AG04449 (cell line): Measurements from ENCODE around the gene IRF9.

Source experiments
- CTCF ChIA-PET: fragments of 350-600 bp; formaldehyde crosslinking; extraction: SDS; loops from one replicate; lab custom pipeline; 2021; ENCODE audit warnings: antibody characterized with exemption; lab: Yijun Ruan, JAX
- POLR2A ChIA-PET: fragments of 400-600, 350-600 bp; formaldehyde crosslinking; extraction: SDS; loops from one replicate; lab custom pipeline; 2020; ENCODE audit warnings: antibody characterized with exemption, inconsistent platforms; lab: Yijun Ruan, JAX
- DNase-seq: peaks from one replicate; pipeline ENCODE4 v3.0.0-alpha.2; 2010; ENCODE audit warnings: low read depth, low spot score
- H3K4me3 ChIP-seq: 2 replicates; pipeline ENCODE4 v1.5.1; 2011; ENCODE audit warnings: low read depth, mild to moderate bottlenecking, control low read depth, low read length
- CTCF ChIP-seq: IDR thresholded peaks from one replicate; pipeline ENCODE4 v1.5.1; 2011; ENCODE audit warnings: mild to moderate bottlenecking, moderate library complexity, low read length, control low read depth, inconsistent platforms; ENCODE audit not compliant: insufficient read depth; ENCODE audit errors: missing control alignments

Gene IRF9

GRCh38 chr14:24178399-24179178 lies 17.5 kb downstream of the IRF9 start:
- POLR2A ChIA-PET, result no interaction called here
- no peak for DNase-seq
- CTCF ChIA-PET, result interaction anchor here (1.1 to 3.3 kb wide), 2 partner anchors 18 to 118 kb away, joined by 3 to 18 read pairs; partner anchors contain the start of gene IRF9

GRCh38 chr14:24179294-24179960 lies 18.4 kb downstream of the IRF9 start:
- CTCF ChIA-PET, result interaction anchor here (1.1 to 3.3 kb wide), 2 partner anchors 18 to 117 kb away, joined by 3 to 18 read pairs; partner anchors contain the start of gene IRF9
- H3K4me3 ChIP-seq, result no peak overlapping the region
- TF ChIP-seq CTCF, result no peak
- no peak for DNase-seq
- POLR2A ChIA-PET, result interaction anchor here (0.8 kb wide), 1 partner anchor 16 kb away, joined by 4 read pairs; no protein-coding TSS in a partner anchor

More at GRCh38 chr14:24178399-24179178, 17.5 kb downstream of the IRF9 start:
- TF ChIP-seq CTCF, result no peak
- H3K4me3 ChIP-seq, result no peak overlapping the region

GRCh38 chr14:24179961-24180796 lies 19.1 kb downstream of the IRF9 start:
- POLR2A ChIA-PET, result interaction anchor here (0.8 kb wide), 1 partner anchor 16 kb away, joined by 4 read pairs; no protein-coding TSS in a partner anchor
- H3K4me3 ChIP-seq, result no peak overlapping the region
- no peak for TF ChIP-seq CTCF
- CTCF ChIA-PET, result interaction anchor here (3.3 kb wide), 1 partner anchor 19 kb away, joined by 18 read pairs; the partner anchor contains the start of gene IRF9
- DNase-seq, result peak; percentile 21

- TF ChIP-seq CTCF, result no peak
- DNase-seq, result no peak
- ChIA-PET POLR2A (interaction anchor here (0.6 to 0.9 kb wide), 3 partner anchors 8 to 19 kb away, joined by 3 to 4 read pairs (median 4); partner anchors contain the start of gene TM9SF1), CTCF (interaction anchor here (1.0 to 3.3 kb wide), 3 partner anchors 21 to 123 kb away, joined by 3 to 18 read pairs (median 4); partner anchors contain the start of gene IRF9)
- no peak overlapping the region for H3K4me3 ChIP-seq
Observed at GRCh38 chr14:24181371-24182077, 20.5 kb downstream of the IRF9 start.

- DNase-seq, result no peak
- POLR2A ChIA-PET, result interaction anchor here (0.9 kb wide), 1 partner anchor 9 kb away, joined by 4 read pairs; no protein-coding TSS in a partner anchor
- CTCF ChIA-PET, result interaction anchor here (1.1 to 7.5 kb wide), 2 partner anchors 21 to 115 kb away, joined by 4 to 60 read pairs; partner anchors contain the start of gene IRF9
Observed at GRCh38 chr14:24182110-24182882, 21.2 kb downstream of the IRF9 start.

More at GRCh38 chr14:24182110-24182882, 21.2 kb downstream of the IRF9 start:
- H3K4me3 ChIP-seq, result no peak overlapping the region
- no peak for TF ChIP-seq CTCF
